Uterus (tissue), 2 donors: ENCODE data around the gene MAP3K12.

Experiments used
- CTCF ChIP-seq, 4 experiments: fragments of 200-600 bp in 2 of 4; fragments of 450-650 bp in 2 of 4; sonication (generic) in 2 of 4; IDR thresholded peaks; one replicate each; pipeline ENCODE4 v1.5.1; 2016 to 2019; ENCODE audit warnings: antibody characterized with exemption in 4 of 4, mild to moderate bottlenecking in 2 of 4, moderate library complexity in 1 of 4
- POLR2A ChIP-seq, 2 donors: fragments of 450-650 bp; IDR thresholded peaks; one replicate each; pipeline ENCODE4 v1.6.1; 2016; ENCODE audit warnings: antibody characterized with exemption in 2 of 2, mild to moderate bottlenecking in 1 of 2, moderate library complexity in 1 of 2

DNA sequence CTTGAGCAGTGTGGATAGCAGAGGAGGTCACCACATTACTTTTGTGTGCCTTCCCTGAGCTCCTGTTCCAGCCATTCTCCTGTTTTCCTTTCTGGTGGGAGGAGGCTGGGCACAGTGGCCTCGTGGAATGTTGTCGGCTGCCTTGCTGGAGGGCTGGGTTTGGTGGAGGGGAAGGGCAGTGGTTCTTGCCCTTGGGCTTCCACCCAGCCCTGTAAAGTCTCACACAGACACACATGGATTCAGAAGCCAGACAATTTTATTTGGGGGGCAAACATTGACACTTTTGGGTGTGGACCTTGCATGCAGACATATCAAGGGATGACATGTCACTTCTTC, 7.2 kb upstream of the MAP3K12 start:
- TF ChIP-seq CTCF (IDR thresholded peaks at IDR 0.05) (no peak), POLR2A (IDR thresholded peaks at IDR 0.05) (no peak)
